Measurements from ENCODE around the gene ARHGAP10. TPM values are rescaled to one million over a fixed set of nuclear protein-coding genes. Genes with fewer than 3 reads are reported as not detected.
A peak's percentile ranks its signal among the peaks of the same experiment; 100 is the strongest.
"Not testable (repeated sequence)": the region's sequence is repeated elsewhere in the genome, so short reads cannot be mapped to it uniquely, and the experiment has no call there.

Gene ARHGAP10
- total RNA-seq, 4 donors from 2014 or later = 7.0 to 52.8 (median 19.9) TPM

DNA sequence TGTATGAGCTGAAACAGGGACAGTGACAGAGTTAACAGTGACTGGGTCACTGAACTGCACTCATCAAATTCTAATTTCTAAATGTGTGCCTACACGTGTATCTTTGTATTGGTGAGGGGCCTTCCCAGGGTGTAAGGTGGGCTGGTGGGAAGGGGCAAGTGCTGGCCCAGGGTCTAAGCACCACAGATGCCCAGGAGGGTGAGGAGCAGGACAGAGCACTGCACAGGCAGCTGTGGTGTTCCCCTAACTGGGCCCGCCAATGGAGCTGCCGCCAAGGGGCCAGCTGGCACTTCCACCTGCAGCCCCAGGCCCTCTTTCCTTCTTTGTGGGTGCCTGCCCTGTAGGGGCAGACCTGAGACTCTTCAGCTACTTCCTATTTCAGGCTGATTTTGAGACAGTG is 349.9 kb downstream of the ARHGAP10 start:
- Histone ChIP-seq H3K27ac (no peak overlapping the region), H3K36me3 (peaks cover 0 to 50% (median 0%) of the 10 kb centered on the region in 3 donors), H3K27me3 (no peaks in the 10 kb centered on the region), H3K4me3 (no peak overlapping the region), H3K4me1 (no peaks in the 10 kb centered on the region), H3K9me3 (no peaks in the 10 kb centered on the region)
- peak in 1 of 3 donors; percentile 33 for DNase-seq
- no peak for TF ChIP-seq POLR2A (IDR thresholded peaks at IDR 0.05)
- TF ChIP-seq, protein P1, sequence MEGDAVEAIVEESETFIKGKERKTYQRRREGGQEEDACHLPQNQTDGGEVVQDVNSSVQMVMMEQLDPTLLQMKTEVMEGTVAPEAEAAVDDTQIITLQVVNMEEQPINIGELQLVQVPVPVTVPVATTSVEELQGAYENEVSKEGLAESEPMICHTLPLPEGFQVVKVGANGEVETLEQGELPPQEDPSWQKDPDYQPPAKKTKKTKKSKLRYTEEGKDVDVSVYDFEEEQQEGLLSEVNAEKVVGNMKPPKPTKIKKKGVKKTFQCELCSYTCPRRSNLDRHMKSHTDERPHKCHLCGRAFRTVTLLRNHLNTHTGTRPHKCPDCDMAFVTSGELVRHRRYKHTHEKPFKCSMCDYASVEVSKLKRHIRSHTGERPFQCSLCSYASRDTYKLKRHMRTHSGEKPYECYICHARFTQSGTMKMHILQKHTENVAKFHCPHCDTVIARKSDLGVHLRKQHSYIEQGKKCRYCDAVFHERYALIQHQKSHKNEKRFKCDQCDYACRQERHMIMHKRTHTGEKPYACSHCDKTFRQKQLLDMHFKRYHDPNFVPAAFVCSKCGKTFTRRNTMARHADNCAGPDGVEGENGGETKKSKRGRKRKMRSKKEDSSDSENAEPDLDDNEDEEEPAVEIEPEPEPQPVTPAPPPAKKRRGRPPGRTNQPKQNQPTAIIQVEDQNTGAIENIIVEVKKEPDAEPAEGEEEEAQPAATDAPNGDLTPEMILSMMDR (IDR thresholded peaks at IDR 0.05) = no peak

GRCh38 chr4:148083073-148083472 is 351.2 kb downstream of the ARHGAP10 start:
- H3K9me3 ChIP-seq, H3K4me1 ChIP-seq: not testable (repeated sequence)

GRCh38 chr4:148089624-148090023 is 357.7 kb downstream of the ARHGAP10 start:
- Histone ChIP-seq H3K9me3 (no peaks in the 10 kb centered on the region), H3K27ac (no peak overlapping the region), H3K36me3 (peaks cover 0 to 11% (median 0%) of the 10 kb centered on the region in 3 donors), H3K4me1 (no peaks in the 10 kb centered on the region), H3K4me3 (no peak overlapping the region), H3K27me3 (no peaks in the 10 kb centered on the region)
- DNase-seq = no peak
- TF ChIP-seq, protein P1 (IDR thresholded peaks at IDR 0.05) = no peak
- no peak for TF ChIP-seq POLR2A (IDR thresholded peaks at IDR 0.05)

More at GRCh38 chr4:148083073-148083472, 351.2 kb downstream of the ARHGAP10 start:
- not testable (repeated sequence) for H3K27me3 ChIP-seq, H3K27ac ChIP-seq, H3K4me3 ChIP-seq, DNase-seq
- peaks cover 0 to 39% (median 0%) of the 10 kb centered on the region in 3 donors for H3K36me3 ChIP-seq

DNA sequence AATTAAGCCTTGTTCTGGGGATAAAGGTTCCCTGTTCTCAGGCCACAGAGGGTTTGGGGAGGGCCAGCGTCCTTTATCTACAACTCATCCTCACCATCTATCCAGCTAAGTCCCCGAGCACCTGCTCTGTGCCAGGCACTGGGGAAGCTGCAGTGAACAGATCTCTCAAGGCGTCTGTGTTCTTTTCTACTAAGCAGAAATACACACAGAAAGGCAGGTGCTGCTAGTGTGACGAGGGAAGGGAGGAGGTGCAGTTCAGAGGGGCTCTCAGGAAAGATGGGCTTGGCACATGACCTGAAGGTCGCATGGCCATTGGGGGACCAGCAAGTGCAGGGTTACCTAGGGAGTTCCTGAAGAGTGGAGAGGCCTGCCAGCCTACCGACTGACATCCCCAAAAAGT is 358.1 kb downstream of the ARHGAP10 start:
- H3K27ac ChIP-seq = no peak overlapping the region
- H3K9me3 ChIP-seq = no peaks in the 10 kb centered on the region
- TF ChIP-seq, protein P1 (IDR thresholded peaks at IDR 0.05) = no peak
- no peak for TF ChIP-seq POLR2A (IDR thresholded peaks at IDR 0.05)
- no peak overlapping the region for H3K4me3 ChIP-seq
- H3K4me1 ChIP-seq = no peaks in the 10 kb centered on the region
- no peaks in the 10 kb centered on the region for H3K27me3 ChIP-seq
- H3K36me3 ChIP-seq = peaks cover 0 to 11% (median 0%) of the 10 kb centered on the region in 3 donors
- DNase-seq = no peak

DNA sequence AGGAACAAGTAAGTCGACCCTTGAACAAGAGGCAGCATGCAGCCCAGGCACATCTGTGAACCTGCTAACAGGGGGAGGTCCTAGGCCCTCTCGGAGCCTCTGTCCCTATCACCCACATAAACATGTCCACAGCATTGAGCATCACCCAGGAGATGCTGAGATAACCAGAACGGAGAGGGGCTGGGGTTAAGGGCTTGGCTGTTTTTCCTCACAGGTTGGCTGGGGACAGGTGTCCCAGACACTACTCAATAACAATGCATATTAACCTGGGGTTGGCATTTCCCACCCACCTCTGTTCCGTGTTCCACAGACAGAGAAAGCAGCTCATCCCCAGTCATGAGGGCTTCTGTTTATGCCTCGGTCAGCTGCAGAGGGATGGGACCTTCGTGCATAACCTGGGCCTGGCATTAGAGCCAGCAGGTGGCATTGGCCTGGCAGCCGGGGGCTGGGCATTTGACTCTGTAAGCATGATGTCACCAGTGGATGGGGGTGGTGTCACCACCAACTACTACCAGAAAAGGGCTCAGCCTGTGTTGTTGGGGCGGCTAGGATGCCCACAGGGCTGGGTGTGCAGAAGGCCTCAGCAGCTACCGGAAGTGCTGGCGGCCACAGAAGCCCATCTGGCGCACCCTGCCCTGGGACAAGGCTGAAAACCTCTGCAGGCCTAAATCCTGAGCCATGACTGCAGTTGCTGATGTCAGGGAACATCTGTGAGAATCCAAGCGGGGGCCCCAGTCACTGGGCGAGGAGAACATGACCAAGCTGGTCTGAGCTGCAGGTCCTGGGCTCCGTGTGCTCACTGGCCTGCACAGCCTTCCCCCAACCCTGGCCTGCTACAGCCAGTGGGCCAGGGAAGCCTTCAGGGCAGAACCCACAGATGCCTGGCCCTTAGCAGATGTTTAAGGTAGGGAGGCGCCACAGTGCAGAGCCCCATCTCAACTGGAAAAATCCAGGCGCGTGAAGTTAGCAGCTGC is 358.9 kb downstream of the ARHGAP10 start:
- Histone ChIP-seq H3K36me3 (peaks cover 0 to 16% (median 0%) of the 10 kb centered on the region in 3 donors), H3K4me3 (no peak overlapping the region), H3K27ac (no peak overlapping the region), H3K27me3 (no peaks in the 10 kb centered on the region), H3K4me1 (no peaks in the 10 kb centered on the region), H3K9me3 (no peaks in the 10 kb centered on the region)
- no peak for DNase-seq
- TF ChIP-seq, protein P1 (IDR thresholded peaks at IDR 0.05) = no peak
- TF ChIP-seq POLR2A (IDR thresholded peaks at IDR 0.05) = no peak

- Histone ChIP-seq H3K4me3 (no peak overlapping the region), H3K27me3 (no peaks in the 10 kb centered on the region), H3K36me3 (peaks cover 0 to 16% (median 0%) of the 10 kb centered on the region in 3 donors), H3K27ac (no peak overlapping the region), H3K9me3 (no peaks in the 10 kb centered on the region), H3K4me1 (no peaks in the 10 kb centered on the region)
- DNase-seq = no peak
- TF ChIP-seq, protein P1 (IDR thresholded peaks at IDR 0.05) = no peak
- TF ChIP-seq POLR2A (IDR thresholded peaks at IDR 0.05) = no peak
Measured at GRCh38 chr4:148091896-148092295, 360.0 kb downstream of the ARHGAP10 start.

Measured in Peyer's patch (tissue), 4 donors.